Measurements from ENCODE around the gene NUDT22. TPM values are rescaled to one million over a fixed set of nuclear protein-coding genes. Genes with fewer than 3 reads are reported as not detected.

NUDT22 gene
- total and polyA plus RNA-seq, 2 experiments from 2014 or later: 33.9 to 67.0 TPM

GRCh38 chr11:64263021-64263946, 37.2 kb downstream of the NUDT22 start:
- H3K36me3 Mint-ChIP-seq (ENCODE audit: low read depth): peaks cover 73% of the 10 kb centered on the region
- Histone ChIP-seq H3K36me3 (ENCODE audit: insufficient read depth) (peaks cover 6% of the 10 kb centered on the region), H4K20me1 (replicated peaks; ENCODE audit: insufficient read depth) (0 out of 2 replicates have a peak, but pooled peaks cover 4% of the 10 kb centered on the region), H3K4me2 (no peak overlapping the region), H3K27ac (ENCODE audit: low read depth) (no peak overlapping the region), H3F3A (replicated peaks; ENCODE audit: low read depth) (peaks cover 6% of the 10 kb centered on the region; the same call in 1 of the 2 replicates), H3K4me1 (ENCODE audit: insufficient read depth) (0 out of 2 replicates have a peak, but pooled peaks cover 2% of the 10 kb centered on the region), H3K79me2 (replicated peaks; ENCODE audit: insufficient read depth) (no peaks in the 10 kb centered on the region), H3K27me3 (ENCODE audit: insufficient read depth) (no peaks in the 10 kb centered on the region), H2AFZ (no peak overlapping the region), H3K9me2 (ENCODE audit: insufficient read depth) (no peaks in the 10 kb centered on the region), H3K4me3 (no peak overlapping the region)
- DNase-seq (ENCODE audit: low spot score) (peak; percentile 49), ATAC-seq (peak; percentile 36)
- H3K4me3 Mint-ChIP-seq: no peak overlapping the region; the same call in 2 of the 3 replicates
- TF ChIP-seq ZNF331 (CRISPR knock-in tag; IDR thresholded peaks at IDR 0.05; ENCODE audit: low read depth) (no peak), JUNB (IDR thresholded peaks at IDR 0.05; ENCODE audit: unreplicated experiment) (no peak), ZNF114 (CRISPR knock-in tag; IDR thresholded peaks at IDR 0.05) (no peak), CREB1 (CRISPR knock-in tag; IDR thresholded peaks at IDR 0.05; ENCODE audit: low read depth) (no peak), STAT1 (IDR thresholded peaks at IDR 0.05; ENCODE audit: unreplicated experiment) (no peak), EZH2 (IDR thresholded peaks at IDR 0.05; ENCODE audit: low read depth, unreplicated experiment) (no peak), ETS1 (IDR thresholded peaks at IDR 0.05) (no peak), ZNF462 (CRISPR knock-in tag; IDR thresholded peaks at IDR 0.05) (no peak), NANOG (IDR thresholded peaks at IDR 0.05; ENCODE audit: borderline replicate concordance) (no peak), CTCF (conservative IDR thresholded peaks at IDR 0.05; ENCODE audit: low read depth in 2 of 2) (no peak), POLR2AphosphoS5 (IDR thresholded peaks at IDR 0.05; ENCODE audit: low read depth) (no peak), EZH2phosphoT487 (IDR thresholded peaks at IDR 0.05; ENCODE audit: unreplicated experiment) (no peak), REST (IDR thresholded peaks at IDR 0.05; ENCODE audit: unreplicated experiment) (no peak)
- H3K4me1 Mint-ChIP-seq: peaks cover 12% of the 10 kb centered on the region; the same call in 2 of the 3 replicates
- peaks cover 10% of the 10 kb centered on the region for H3K27me3 Mint-ChIP-seq (ENCODE audit: insufficient read depth, low read depth, poor library complexity)
- H3K9me3 Mint-ChIP-seq: no peaks in the 10 kb centered on the region; the same call in 2 of the 3 replicates
- H3K27ac Mint-ChIP-seq: peak overlapping the region; percentile 85; the same call in 1 of the 2 replicates

Data from GM23338 (cell line).